AG04450 (cell line): ENCODE results near the gene SH3RF3. TPM values are rescaled to one million over a fixed set of nuclear protein-coding genes. Genes with fewer than 3 reads are reported as not detected.

Source experiments
- CTCF ChIA-PET: fragments of 300-600, 350-600 bp; formaldehyde crosslinking; extraction: SDS; loops from one replicate; lab custom pipeline; 2022; ENCODE audit warnings: antibody characterized with exemption, inconsistent platforms; lab: Charles Lee
- POLR2A ChIA-PET: fragments of 350-600 bp; formaldehyde crosslinking; extraction: SDS; loops from one replicate; lab custom pipeline; 2021; ENCODE audit warnings: antibody characterized with exemption, inconsistent platforms; lab: Yijun Ruan, JAX
- DNase-seq: peaks from one replicate; pipeline ENCODE4 v3.0.0-alpha.2; 2011; ENCODE audit warnings: low read depth, low spot score
- H3K27ac ChIP-seq: one replicate; pipeline ENCODE4 v1.5.1; 2012; ENCODE audit warnings: low read depth, low read length, control low read depth
- H3K27me3 ChIP-seq: one replicate; pipeline ENCODE4 v1.6.0; 2012; ENCODE audit warnings: low read length; ENCODE audit not compliant: control insufficient read depth, insufficient read depth
- H3K4me3 ChIP-seq: 2 replicates; pipeline ENCODE4 v1.5.1; 2011; ENCODE audit warnings: mild to moderate bottlenecking, low read depth, low read length, control low read depth
- H3K9me3 ChIP-seq: 2 replicates; pipeline ENCODE4 v1.5.1; 2012; ENCODE audit warnings: low read length; ENCODE audit not compliant: control insufficient read depth, insufficient read depth
- CTCF ChIP-seq: IDR thresholded peaks from 2 replicates; pipeline ENCODE4 v1.5.1; 2011; ENCODE audit warnings: low read depth, low read length, control low read depth, inconsistent platforms
- polyA plus RNA-seq: library from polyadenylated mRNA; depleted of rRNA; stranded (reverse); fragments of >200 nt; gene quantifications from 2 replicates; pipeline ENCODE4 v1.2.3, GENCODE V29; 2011

Gene SH3RF3
- polyA plus RNA-seq, 1 experiment, result 5.7 TPM

DNA sequence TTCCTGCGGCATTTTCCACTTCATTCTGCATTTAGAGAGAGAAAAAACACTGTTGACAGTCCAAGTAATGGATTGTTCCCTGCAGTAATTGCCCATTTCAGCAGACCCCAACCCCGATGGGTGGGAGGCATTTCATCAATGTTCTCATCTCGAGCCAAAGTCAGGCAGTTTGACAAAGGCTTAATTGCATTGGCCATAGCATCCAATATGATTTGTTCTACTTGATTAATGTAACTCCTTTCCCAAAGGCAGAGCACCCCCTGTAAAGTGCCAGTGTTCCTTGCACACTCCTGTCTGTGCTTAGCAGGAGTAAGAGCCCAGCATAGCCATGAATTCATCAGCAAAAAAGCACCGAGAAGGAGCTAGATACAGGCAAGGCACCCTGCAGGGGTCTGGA lies 310.4 kb downstream of the SH3RF3 start:
- Histone ChIP-seq H3K4me3 (no peak overlapping the region), H3K9me3 (peaks cover 13% of the 10 kb centered on the region), H3K27me3 (no peaks in the 10 kb centered on the region), H3K27ac (peak overlapping the region; percentile 39)
- CTCF ChIA-PET, result interaction anchor here (0.6 to 1.5 kb wide), 3 partner anchors 56 to 312 kb away, joined by 4 to 6 read pairs (median 5); no protein-coding TSS in a partner anchor
- POLR2A ChIA-PET, result no interaction called here
- no peak for TF ChIP-seq CTCF
- DNase-seq, result no peak

- ChIA-PET POLR2A (no interaction called here), CTCF (interaction anchor here (0.6 to 1.5 kb wide), 3 partner anchors 56 to 313 kb away, joined by 4 to 6 read pairs (median 5); no protein-coding TSS in a partner anchor)
- H3K9me3 ChIP-seq, result peaks cover 16% of the 10 kb centered on the region
- H3K27ac ChIP-seq, result no peak overlapping the region
- DNase-seq, result no peak
- TF ChIP-seq CTCF, result no peak
- no peak overlapping the region for H3K4me3 ChIP-seq
- no peaks in the 10 kb centered on the region for H3K27me3 ChIP-seq
These were observed 311.0 kb downstream of the SH3RF3 start for GRCh38 chr2:109439986-109440385.

DNA sequence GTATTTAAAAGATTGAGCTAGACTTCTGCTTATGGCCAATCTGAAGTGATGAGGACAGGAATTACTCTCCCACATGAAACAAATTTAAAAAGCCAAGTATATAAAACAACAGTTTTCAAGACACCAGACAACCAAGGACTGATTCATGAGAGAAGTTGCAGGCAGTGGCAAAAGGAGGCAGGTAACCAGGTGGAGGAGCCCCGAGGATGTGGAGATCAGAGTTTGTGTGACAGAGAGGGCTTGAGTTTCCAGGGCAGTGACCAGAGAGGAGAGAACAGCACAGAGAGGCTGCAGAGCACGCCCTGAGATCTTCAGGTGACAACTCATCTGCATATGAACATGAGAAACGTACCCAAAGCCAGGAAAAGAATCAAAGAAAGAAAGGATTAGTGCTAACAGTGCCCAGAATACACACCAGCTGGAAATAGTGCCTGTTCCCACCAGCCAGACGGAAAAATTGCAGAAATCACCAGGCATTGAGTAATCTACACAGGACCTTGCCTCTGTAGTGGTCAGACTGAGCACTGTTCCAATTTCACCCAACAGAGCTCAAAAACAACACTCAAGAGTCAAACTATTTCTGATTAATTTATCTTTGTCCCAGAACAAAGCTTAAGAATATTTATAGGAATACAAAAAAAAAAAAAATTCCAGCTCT lies 311.6 kb downstream of the SH3RF3 start:
- CTCF ChIA-PET, result interaction anchor here (1.3 to 1.5 kb wide), 2 partner anchors 70 to 313 kb away, joined by 4 to 6 read pairs; no protein-coding TSS in a partner anchor
- Histone ChIP-seq H3K27ac (no peak overlapping the region), H3K9me3 (peaks cover 16% of the 10 kb centered on the region), H3K4me3 (no peak overlapping the region), H3K27me3 (no peaks in the 10 kb centered on the region)
- DNase-seq, result no peak
- POLR2A ChIA-PET, result no interaction called here
- no peak for TF ChIP-seq CTCF

GRCh38 chr2:109442715-109443319 lies 313.8 kb downstream of the SH3RF3 start:
- H3K27me3 ChIP-seq, result no peaks in the 10 kb centered on the region
- no peak for DNase-seq
- no peak overlapping the region for H3K27ac ChIP-seq
- peaks cover 16% of the 10 kb centered on the region for H3K9me3 ChIP-seq
- TF ChIP-seq CTCF, result no peak
- ChIA-PET POLR2A (no interaction called here), CTCF (no interaction called here)
- no peak overlapping the region for H3K4me3 ChIP-seq

GRCh38 chr2:109444916-109445315 lies 315.9 kb downstream of the SH3RF3 start:
- peaks cover 16% of the 10 kb centered on the region for H3K9me3 ChIP-seq
- no peak for DNase-seq
- ChIA-PET CTCF (no interaction called here), POLR2A (no interaction called here)
- no peaks in the 10 kb centered on the region for H3K27me3 ChIP-seq
- H3K4me3 ChIP-seq, result no peak overlapping the region
- H3K27ac ChIP-seq, result no peak overlapping the region
- TF ChIP-seq CTCF, result no peak
